Renal cortical epithelial cell (primary cell): ENCODE results near the gene LEKR1. TPM values are rescaled to one million over a fixed set of nuclear protein-coding genes. Genes with fewer than 3 reads are reported as not detected.

Experiments
- DNase-seq: peaks from one replicate; pipeline ENCODE4 v3.0.0-alpha.2; 2011; ENCODE audit warnings: low read depth
- total RNA-seq: library from RNA; depleted of rRNA; stranded (reverse); fragments of >200 nt; gene quantifications from 2 replicates; pipeline ENCODE4 v1.2.3, GENCODE V29; 2014

Gene LEKR1
- total RNA-seq, 1 donor from 2014 or later, result 1.4 TPM

GRCh38 chr3:156978481-156978961 lies 152.4 kb downstream of the LEKR1 start:
- DNase-seq, result peak; percentile 36

- DNase-seq, result no peak
Observed at GRCh38 chr3:156981005-156981404, 154.9 kb downstream of the LEKR1 start.

- DNase-seq, result no peak
Observed at GRCh38 chr3:156983559-156983958, 157.4 kb downstream of the LEKR1 start.

- DNase-seq, result no peak
Observed at GRCh38 chr3:156985711-156986110, 159.6 kb downstream of the LEKR1 start.

GRCh38 chr3:156987946-156988345 lies 161.8 kb downstream of the LEKR1 start:
- DNase-seq, result no peak

GRCh38 chr3:156997351-156997750 lies 171.2 kb downstream of the LEKR1 start:
- peak; percentile 41 for DNase-seq

GRCh38 chr3:157001221-157001957 lies 175.2 kb downstream of the LEKR1 start:
- no peak for DNase-seq

- no peak for DNase-seq
Observed at GRCh38 chr3:157021679-157022078, 195.5 kb downstream of the LEKR1 start.

- no peak for DNase-seq
Observed at GRCh38 chr3:157023226-157023625, 197.1 kb downstream of the LEKR1 start.

- no peak for DNase-seq
Observed at GRCh38 chr3:157026091-157026490, 199.9 kb downstream of the LEKR1 start.

- no peak for DNase-seq
Observed at GRCh38 chr3:157027861-157028745, 201.9 kb downstream of the LEKR1 start.

- no peak for DNase-seq
Observed at GRCh38 chr3:157029365-157029790, 203.2 kb downstream of the LEKR1 start.

- DNase-seq, result no peak
Observed at GRCh38 chr3:157030712-157031111, 204.6 kb downstream of the LEKR1 start.

GRCh38 chr3:157033001-157033400 lies 206.8 kb downstream of the LEKR1 start:
- no peak for DNase-seq

- DNase-seq, result no peak
Observed at GRCh38 chr3:157040456-157040855, 214.3 kb downstream of the LEKR1 start.

GRCh38 chr3:157042226-157042625 lies 216.1 kb downstream of the LEKR1 start:
- no peak for DNase-seq

GRCh38 chr3:157043771-157044170 lies 217.6 kb downstream of the LEKR1 start:
- DNase-seq, result no peak

- DNase-seq, result no peak
Observed at GRCh38 chr3:157045238-157045850, 219.2 kb downstream of the LEKR1 start.

GRCh38 chr3:157046520-157046919 lies 220.4 kb downstream of the LEKR1 start:
- DNase-seq, result no peak

- DNase-seq, result no peak
Observed at GRCh38 chr3:157051055-157051454, 224.9 kb downstream of the LEKR1 start.

- DNase-seq, result no peak
Observed at GRCh38 chr3:157051591-157051990, 225.4 kb downstream of the LEKR1 start.

GRCh38 chr3:157056035-157056434 lies 229.9 kb downstream of the LEKR1 start:
- no peak for DNase-seq
